Measurements from ENCODE around the gene HSPA2.

The HSPA2 gene

DNA sequence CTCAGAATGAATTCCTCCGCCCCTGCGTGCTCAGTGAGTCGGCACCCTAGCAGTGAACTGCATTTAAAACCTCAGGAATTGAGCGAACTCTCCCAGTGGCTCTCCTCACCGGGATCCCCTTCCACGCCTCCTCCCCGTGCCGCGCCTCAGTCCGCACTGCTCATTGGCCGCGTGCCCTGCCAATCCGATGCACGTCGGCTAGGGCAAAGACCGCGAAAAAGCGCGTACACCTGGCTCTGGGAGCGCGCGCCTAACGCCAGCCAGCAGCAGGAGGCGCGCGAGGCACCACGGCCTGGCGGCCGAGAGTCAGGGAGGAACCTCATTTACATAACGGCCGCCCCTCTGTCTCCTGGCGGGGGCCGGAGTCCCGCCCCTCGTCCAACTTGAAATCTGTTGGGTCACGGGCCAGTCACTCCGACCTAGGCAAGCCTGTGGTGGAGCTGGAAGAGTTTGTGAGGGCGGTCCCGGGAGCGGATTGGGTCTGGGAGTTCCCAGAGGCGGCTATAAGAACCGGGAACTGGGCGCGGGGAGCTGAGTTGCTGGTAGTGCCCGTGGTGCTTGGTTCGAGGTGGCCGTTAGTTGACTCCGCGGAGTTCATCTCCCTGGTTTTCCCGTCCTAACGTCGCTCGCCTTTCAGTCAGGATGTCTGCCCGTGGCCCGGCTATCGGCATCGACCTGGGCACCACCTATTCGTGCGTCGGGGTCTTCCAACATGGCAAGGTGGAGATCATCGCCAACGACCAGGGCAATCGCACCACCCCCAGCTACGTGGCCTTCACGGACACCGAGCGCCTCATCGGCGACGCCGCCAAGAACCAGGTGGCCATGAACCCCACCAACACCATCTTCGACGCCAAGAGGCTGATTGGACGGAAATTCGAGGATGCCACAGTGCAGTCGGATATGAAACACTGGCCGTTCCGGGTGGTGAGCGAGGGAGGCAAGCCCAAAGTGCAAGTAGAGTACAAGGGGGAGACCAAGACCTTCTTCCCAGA, at the start of gene HSPA2:
Gene HSPA2, plus strand, starts transcription at position 534 of the 995 bp plus-strand sequence. Its CDS starts 109 bp downstream, at position 643.
- DNase-seq: peak; percentile 96

DNA sequence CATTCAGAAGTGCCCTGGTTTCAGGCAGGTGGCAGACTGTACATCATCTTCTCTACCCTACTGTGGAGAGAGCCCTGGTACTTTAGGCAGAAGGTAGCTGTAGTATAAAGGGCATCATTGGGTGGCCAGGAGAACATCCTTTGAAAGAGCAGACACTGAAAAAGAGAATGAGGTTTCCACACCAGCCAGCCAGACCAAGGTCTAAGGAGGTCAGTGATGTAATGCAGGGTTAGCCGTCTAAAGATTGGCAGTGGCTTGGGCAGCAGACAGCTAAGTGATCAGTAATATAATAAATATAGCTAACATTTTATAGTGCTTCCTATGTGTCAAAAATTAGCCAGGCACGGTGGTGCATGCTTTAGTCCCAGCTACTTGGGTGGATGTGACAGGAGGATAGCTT, 48.9 kb upstream of the HSPA2 start:
- DNase-seq: no peak

- DNase-seq: no peak
These were observed 47.1 kb upstream of the HSPA2 start for GRCh38 chr14:64493455-64493854.

DNA sequence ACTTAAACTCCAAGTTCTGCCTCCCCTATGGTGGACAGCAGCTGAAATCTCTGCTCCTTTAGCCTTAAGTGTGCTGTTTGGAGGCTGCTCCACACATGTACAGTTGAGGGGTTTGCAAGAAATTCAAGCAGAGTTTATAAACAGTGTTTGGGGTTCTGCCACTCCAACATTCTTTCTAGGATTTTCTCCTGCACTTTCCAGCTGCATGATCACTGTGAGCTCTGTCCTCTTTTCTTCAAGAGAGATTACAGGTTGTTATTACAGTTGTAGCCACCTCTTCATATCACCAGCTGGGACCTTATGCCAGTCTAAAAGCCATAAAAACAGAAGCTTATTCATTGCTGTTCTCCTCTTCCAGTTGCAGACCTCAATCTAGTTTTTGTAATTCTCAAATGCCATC, 45.3 kb upstream of the HSPA2 start:
- DNase-seq: no peak

GRCh38 chr14:64496764-64497163, 43.8 kb upstream of the HSPA2 start:
- DNase-seq: no peak

- DNase-seq: no peak
These were observed 40.5 kb upstream of the HSPA2 start for GRCh38 chr14:64500088-64500487.

DNA sequence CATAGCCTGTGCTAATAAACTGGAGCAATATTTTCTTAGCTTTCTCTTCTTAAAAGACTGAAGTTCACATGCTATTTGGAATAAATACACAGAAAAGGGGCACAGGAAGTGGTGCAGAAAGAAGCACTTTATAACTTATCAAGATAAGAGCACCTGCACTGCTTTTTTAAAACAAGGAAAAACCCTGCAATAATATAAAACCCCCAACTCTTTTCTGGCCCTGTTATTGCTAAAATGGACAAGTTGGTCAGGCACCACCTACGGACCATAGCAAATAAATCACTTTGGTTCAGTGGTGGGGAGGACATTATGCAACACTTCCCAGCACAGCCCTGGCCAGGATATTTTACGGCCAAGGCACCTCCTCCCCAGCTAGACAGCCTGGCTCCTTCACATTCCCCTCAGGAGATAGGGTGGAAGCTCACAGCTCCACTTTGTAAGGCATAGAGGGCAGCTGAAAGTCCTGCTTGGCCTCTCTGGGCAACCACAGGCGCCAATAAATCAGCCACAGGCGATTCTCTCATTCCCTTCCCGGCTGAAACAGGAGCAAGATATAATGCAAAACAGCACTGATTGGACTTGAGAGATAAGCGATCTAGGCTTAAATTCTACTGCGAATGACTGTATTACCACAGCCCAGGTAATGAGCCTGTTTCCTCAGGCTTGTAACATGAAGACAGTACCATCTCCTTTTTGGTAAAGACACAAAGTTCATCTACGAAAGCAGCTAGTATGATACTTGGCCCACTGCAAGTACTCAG, 39.0 kb upstream of the HSPA2 start:
- DNase-seq: no peak

- DNase-seq: peak; percentile 21
These were observed 38.1 kb upstream of the HSPA2 start for GRCh38 chr14:64502456-64502855.

- DNase-seq: peak; percentile 39
These were observed 37.6 kb upstream of the HSPA2 start for GRCh38 chr14:64502887-64503433.

GRCh38 chr14:64503434-64504309, 36.9 kb upstream of the HSPA2 start, which contains the start of gene ZBTB25:
ZBTB25 (minus strand) TSS chr14:64503838; CDS start chr14:64490533, 13,305 bp downstream.
- peak; percentile 94 for DNase-seq

GRCh38 chr14:64504310-64504896, 36.1 kb upstream of the HSPA2 start, which contains the start of gene ZBTB1:
ZBTB1 (plus strand) TSS chr14:64504770; CDS start chr14:64521505, 16,735 bp downstream.
- DNase-seq: peak; percentile 89

- peak; percentile 85 for DNase-seq
These were observed 35.4 kb upstream of the HSPA2 start for GRCh38 chr14:64504897-64505794.

DNA sequence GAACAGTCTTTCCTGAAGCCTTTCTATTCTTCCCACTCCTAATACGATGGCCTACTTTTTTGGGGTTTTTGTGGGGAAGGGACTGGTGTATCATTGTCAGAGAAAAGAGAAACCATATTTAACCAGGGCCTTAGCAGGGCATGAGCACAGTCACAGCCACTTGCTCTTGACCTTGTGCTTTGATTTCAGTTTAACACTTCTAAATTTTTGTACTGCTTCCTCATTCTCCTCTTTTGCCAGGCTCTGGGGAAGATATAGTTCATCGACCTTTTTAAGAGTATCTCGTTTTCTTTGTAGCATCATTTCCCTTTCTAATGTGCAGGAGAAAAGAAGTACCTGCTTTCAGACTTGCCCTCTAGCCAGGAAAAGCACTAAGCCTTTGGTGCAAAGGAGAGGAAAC, 33.8 kb upstream of the HSPA2 start:
- DNase-seq: no peak

DNA sequence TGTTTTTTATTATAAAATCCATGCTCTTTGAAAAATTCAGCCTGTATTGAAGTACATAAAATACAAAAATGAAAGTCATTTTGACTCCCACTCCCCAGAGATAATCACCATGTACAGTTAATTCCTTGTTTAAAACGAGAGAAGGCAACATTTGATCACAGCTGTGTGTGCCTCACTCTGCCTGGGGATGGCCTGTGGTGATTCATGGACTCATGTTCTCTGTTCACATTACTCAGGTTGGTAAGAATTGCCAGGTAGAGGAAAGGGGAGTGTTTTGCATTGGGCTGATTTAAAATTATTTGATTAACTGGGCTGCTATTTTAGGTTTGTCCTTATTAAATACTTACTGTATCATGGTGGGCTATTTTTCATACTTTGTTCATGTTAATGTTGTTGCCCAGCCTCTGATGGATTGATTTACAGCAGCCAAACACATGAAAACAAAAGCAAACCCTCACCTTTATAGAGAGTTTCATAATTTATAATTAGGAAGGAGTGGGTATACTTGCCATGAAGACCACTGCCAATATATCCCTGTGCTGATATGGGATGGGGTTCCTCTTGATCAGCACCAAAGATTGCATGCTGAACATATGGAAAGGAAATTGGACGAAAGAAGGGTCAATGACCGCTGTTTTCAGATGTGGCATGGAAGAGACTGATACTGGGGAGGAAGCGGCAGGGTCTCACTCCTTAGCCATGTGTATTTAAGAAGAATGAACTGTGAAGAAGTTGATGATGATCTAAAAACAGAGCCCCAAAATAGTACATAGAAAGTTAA, 33.0 kb upstream of the HSPA2 start:
- DNase-seq: peak; percentile 51

- DNase-seq: no peak
These were observed 32.2 kb upstream of the HSPA2 start for GRCh38 chr14:64508215-64508776.

DNA sequence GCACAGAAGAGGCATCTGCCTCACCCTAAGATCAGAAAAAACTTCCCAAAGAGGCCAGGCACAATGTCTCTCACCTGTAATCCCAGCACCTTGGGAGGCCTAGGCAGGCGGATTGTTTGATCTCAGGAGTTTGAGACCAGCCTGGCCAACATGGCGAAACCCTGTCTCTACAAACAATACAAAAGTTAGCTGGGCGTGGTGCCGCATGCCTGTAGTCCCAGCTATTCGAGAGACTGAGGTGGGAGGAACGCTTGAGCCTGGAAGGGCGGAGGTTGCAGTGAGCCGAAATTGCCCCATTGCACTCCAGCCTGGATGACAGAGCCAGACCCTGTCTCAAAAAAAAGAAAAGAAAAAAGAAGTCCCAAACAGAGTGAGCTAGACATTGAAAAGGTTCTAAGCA, 31.5 kb upstream of the HSPA2 start:
- no peak for DNase-seq

GRCh38 chr14:64510825-64511671, 29.5 kb upstream of the HSPA2 start:
- peak; percentile 64 for DNase-seq

DNA sequence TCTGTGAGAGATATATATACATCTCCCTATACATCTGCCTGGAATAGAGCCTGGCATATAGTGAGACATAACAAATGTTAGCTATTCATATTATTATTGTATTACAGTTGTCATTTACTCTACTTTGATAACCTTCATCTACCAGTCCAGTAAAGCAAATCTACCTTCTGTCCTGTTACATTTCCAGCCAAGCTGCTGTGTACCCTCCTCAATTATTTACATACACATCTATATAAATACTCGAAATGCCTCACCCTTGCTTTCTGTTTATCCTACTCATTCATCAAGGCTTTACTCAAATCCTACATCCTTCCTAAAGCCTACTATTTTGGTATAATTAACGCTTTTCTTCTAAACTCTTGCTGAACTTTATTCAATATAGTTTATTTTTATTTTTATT, 27.3 kb upstream of the HSPA2 start:
- no peak for DNase-seq

DNA sequence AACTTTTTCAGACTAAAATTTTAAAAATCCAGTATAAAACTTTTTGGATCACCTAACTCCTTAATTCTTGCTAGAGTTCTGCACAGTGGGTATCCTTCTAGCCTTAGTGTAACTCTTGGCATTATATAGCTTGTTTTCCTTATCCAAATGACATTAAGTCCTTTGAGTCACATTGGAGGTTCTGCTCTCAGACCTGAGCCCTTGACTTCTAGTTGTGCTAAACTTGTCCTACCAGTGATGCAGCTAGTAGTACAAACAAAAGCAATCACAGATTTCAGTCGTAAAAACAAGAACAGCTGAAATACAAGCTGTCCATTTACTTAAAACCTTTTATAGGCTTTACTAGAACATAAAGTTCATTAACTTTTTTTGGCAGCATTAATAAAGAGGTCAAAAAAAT, 25.5 kb upstream of the HSPA2 start:
- DNase-seq: no peak
